Medulla oblongata (tissue), 1 donor: ENCODE data around the gene NLRP9.
"Not testable (repeated sequence)": the region's sequence is repeated elsewhere in the genome, so short reads cannot be mapped to it uniquely, and the experiment has no call there.

Source experiments
- DNase-seq: peaks from one replicate; pipeline ENCODE4 v3.0.0-alpha.2; 2015; ENCODE audit errors: extremely low spot score

The NLRP9 gene

GRCh38 chr19:55738302-55738701, at the start of gene NLRP9:
Gene NLRP9 (minus strand): TSS chr19:55738402. CDS start chr19:55738374, 28 bp downstream.
- DNase-seq, result no peak

GRCh38 chr19:55781112-55781511, 42.9 kb upstream of the NLRP9 start:
- no peak for DNase-seq

- DNase-seq, result no peak
These were observed 40.1 kb upstream of the NLRP9 start for GRCh38 chr19:55778331-55778730.

- no peak for DNase-seq
These were observed 39.3 kb upstream of the NLRP9 start for GRCh38 chr19:55777528-55777927.

- DNase-seq, result not testable (repeated sequence)
These were observed 31.4 kb upstream of the NLRP9 start for GRCh38 chr19:55769632-55770031.

- DNase-seq, result not testable (repeated sequence)
These were observed 30.6 kb upstream of the NLRP9 start, which contains the start of gene RFPL4AL1 for GRCh38 chr19:55768818-55769217. Gene RFPL4AL1 (plus strand): TSS chr19:55769118. CDS start chr19:55771805, 2,687 bp downstream.

- no peak for DNase-seq
These were observed 28.3 kb upstream of the NLRP9 start for GRCh38 chr19:55766466-55766865.

GRCh38 chr19:55758797-55759196, 20.6 kb upstream of the NLRP9 start, which contains the start of gene RFPL4A:
Gene RFPL4A (plus strand): TSS chr19:55759097. CDS start chr19:55761801, 2,704 bp downstream.
- DNase-seq, result not testable (repeated sequence)

- not testable (repeated sequence) for DNase-seq
These were observed 18.6 kb upstream of the NLRP9 start for GRCh38 chr19:55756808-55757207.

GRCh38 chr19:55753401-55753800, 15.2 kb upstream of the NLRP9 start:
- DNase-seq, result no peak

- no peak for DNase-seq
These were observed 12.5 kb upstream of the NLRP9 start for GRCh38 chr19:55750715-55751114.

GRCh38 chr19:55730378-55730777, 7.8 kb downstream of the NLRP9 start:
- DNase-seq, result not testable (repeated sequence)

- no peak for DNase-seq
These were observed 14.7 kb downstream of the NLRP9 start for GRCh38 chr19:55723491-55723890.

- no peak for DNase-seq
These were observed 17.4 kb downstream of the NLRP9 start for GRCh38 chr19:55720801-55721200.

- no peak for DNase-seq
These were observed 17.9 kb downstream of the NLRP9 start for GRCh38 chr19:55720214-55720746.

GRCh38 chr19:55717879-55718711, 20.1 kb downstream of the NLRP9 start:
- DNase-seq, result not testable (repeated sequence)

- DNase-seq, result no peak
These were observed 21.0 kb downstream of the NLRP9 start for GRCh38 chr19:55717251-55717650.

GRCh38 chr19:55716531-55716930, 21.7 kb downstream of the NLRP9 start:
- no peak for DNase-seq

- DNase-seq, result no peak
These were observed 25.2 kb downstream of the NLRP9 start for GRCh38 chr19:55712804-55713631.

GRCh38 chr19:55711719-55712118, 26.5 kb downstream of the NLRP9 start:
- DNase-seq, result no peak

- no peak for DNase-seq
These were observed 32.2 kb downstream of the NLRP9 start for GRCh38 chr19:55705972-55706371.
